GM23338 (cell line): ENCODE results near the gene PISD. TPM values are rescaled to one million over a fixed set of nuclear protein-coding genes. Genes with fewer than 3 reads are reported as not detected.

ENCODE experiments used
- ATAC-seq: fragments of 200-7000 bp; cut with Tn5 transposase; 3 replicates; pipeline ENCODE4 v1.9.1; 2020
- DNase-seq: peaks from one replicate; pipeline ENCODE4 v3.0.0-alpha.2; 2015; ENCODE audit warnings: low spot score
- H2AFZ ChIP-seq: fragments of 200-600 bp; sonication (generic); 2 replicates; pipeline ENCODE4 v1.8.0; 2016; ENCODE audit warnings: antibody characterized with exemption, mild to moderate bottlenecking, moderate library complexity
- H3F3A ChIP-seq: fragments of 200-600 bp; sonication (generic); replicated peaks from 2 replicates; pipeline ENCODE4 v1.8.0; 2017; ENCODE audit warnings: antibody characterized with exemption, mixed run types, low read depth
- H3K27ac ChIP-seq: fragments of 200-600 bp; sonication (generic); 2 replicates; pipeline ENCODE4 v1.6.1; 2016; ENCODE audit warnings: low read depth
- H3K27me3 ChIP-seq: fragments of 200-600 bp; sonication (generic); 2 replicates; pipeline ENCODE4 v1.8.0; 2016; ENCODE audit warnings: mild to moderate bottlenecking, mixed run types, moderate library complexity; ENCODE audit not compliant: insufficient read depth
- H3K36me3 ChIP-seq: fragments of 200-600 bp; sonication (generic); 2 replicates; pipeline ENCODE4 v1.8.0; 2016; ENCODE audit warnings: mild to moderate bottlenecking; ENCODE audit not compliant: insufficient read depth
- H3K4me1 ChIP-seq: fragments of 200-600 bp; sonication (generic); 2 replicates; pipeline ENCODE4 v1.8.0; 2016; ENCODE audit warnings: mild to moderate bottlenecking, moderate library complexity; ENCODE audit not compliant: insufficient read depth
- H3K4me2 ChIP-seq: fragments of 200-600 bp; sonication (generic); 2 replicates; pipeline ENCODE4 v1.7.1; 2017; ENCODE audit warnings: mixed run types
- H3K4me3 ChIP-seq: fragments of 200-600 bp; sonication (generic); 2 replicates; pipeline ENCODE4 v1.6.1; 2016; ENCODE audit warnings: mixed run types
- H3K79me2 ChIP-seq: fragments of 200-600 bp; sonication (generic); replicated peaks from 2 replicates; pipeline ENCODE4 v1.8.0; 2017; ENCODE audit warnings: mild to moderate bottlenecking; ENCODE audit not compliant: insufficient read depth
- H3K9me2 ChIP-seq: fragments of 200-600 bp; sonication (generic); 2 replicates; pipeline ENCODE4 v1.8.0; 2017; ENCODE audit not compliant: insufficient read depth
- H4K20me1 ChIP-seq: fragments of 200-600 bp; sonication (generic); replicated peaks from 2 replicates; pipeline ENCODE4 v1.8.0; 2017; ENCODE audit warnings: mild to moderate bottlenecking; ENCODE audit not compliant: insufficient read depth
- H3K27ac Mint-ChIP-seq: 2 replicates; pipeline ENCODE4 v1.8.0; 2020; ENCODE audit warnings: inconsistent platforms, mild to moderate bottlenecking, moderate library complexity, mixed read lengths
- H3K27me3 Mint-ChIP-seq: 3 replicates; pipeline ENCODE4 v1.8.0; 2022; ENCODE audit warnings: low read depth, mild to moderate bottlenecking, moderate library complexity, mixed read lengths, inconsistent platforms; ENCODE audit not compliant: insufficient read depth, poor library complexity
- H3K36me3 Mint-ChIP-seq: 3 replicates; pipeline ENCODE4 v1.8.0; 2021; ENCODE audit warnings: low read depth, mild to moderate bottlenecking, inconsistent platforms, moderate library complexity, mixed read lengths
- H3K4me1 Mint-ChIP-seq: 3 replicates; pipeline ENCODE4 v1.8.0; 2020; ENCODE audit warnings: mild to moderate bottlenecking, inconsistent platforms, mixed read lengths
- H3K4me3 Mint-ChIP-seq: 3 replicates; pipeline ENCODE4 v1.8.0; 2021; ENCODE audit warnings: moderate library complexity, mild to moderate bottlenecking, inconsistent platforms, mixed read lengths
- H3K9me3 Mint-ChIP-seq: 3 replicates; pipeline ENCODE4 v1.8.0; 2020; ENCODE audit warnings: moderate library complexity, mild to moderate bottlenecking, inconsistent platforms, mixed read lengths
- CREB1 ChIP-seq: fragments of 250-450 bp; sonication (Bioruptor Pico); IDR thresholded peaks from 2 replicates; pipeline ENCODE4 v1.5.0; 2020; ENCODE audit warnings: low read depth, mild to moderate bottlenecking, moderate library complexity
- ETS1 ChIP-seq: IDR thresholded peaks from 2 replicates; pipeline ENCODE4 v1.6.1; 2016; ENCODE audit warnings: antibody characterized with exemption
- EZH2 ChIP-seq: fragments of 200-600 bp; sonication (generic); IDR thresholded peaks from one replicate; pipeline ENCODE4 v1.8.0; 2017; ENCODE audit warnings: antibody characterized with exemption, mild to moderate bottlenecking, low read depth; ENCODE audit not compliant: unreplicated experiment
- NANOG ChIP-seq: IDR thresholded peaks from 2 replicates; pipeline ENCODE4 v1.6.1; 2016; ENCODE audit warnings: antibody characterized with exemption, borderline replicate concordance
- POLR2AphosphoS5 ChIP-seq: IDR thresholded peaks from 2 replicates; pipeline ENCODE4 v1.6.1; 2016; ENCODE audit warnings: antibody characterized with exemption, low read depth
- ZNF331 ChIP-seq: fragments of 250-450 bp; sonication (Bioruptor Pico); IDR thresholded peaks from 2 replicates; pipeline ENCODE4 v1.5.0; 2020; ENCODE audit warnings: low read depth, mild to moderate bottlenecking, moderate library complexity
- ZNF462 ChIP-seq: fragments of 250-450 bp; sonication (Bioruptor Pico); IDR thresholded peaks from 2 replicates; pipeline ENCODE4 v1.5.0; 2020; ENCODE audit warnings: mild to moderate bottlenecking, moderate library complexity
- polyA plus RNA-seq: library from polyadenylated mRNA; unstranded; fragments of >200 nt; fragmentation: Nextera tagmentation; extraction: Ambion mirVana; gene quantifications from 2 replicates; pipeline ENCODE4 v1.2.1, GENCODE V29; 2016
- total RNA-seq: library from RNA; depleted of rRNA; stranded (reverse); fragments of >200 nt; shearing (Covaris generic); gene quantifications from 2 replicates; pipeline ENCODE4 v1.2.3, GENCODE V29; 2014
- TF ChIP-seq, protein P1 (sequence below): IDR thresholded peaks from one replicate; pipeline ENCODE4 v1.6.1; 2018; ENCODE audit warnings: antibody characterized with exemption; ENCODE audit not compliant: unreplicated experiment

PISD gene
- total and polyA plus RNA-seq, 2 experiments from 2014 or later, result 43.1 to 54.5 TPM

DNA sequence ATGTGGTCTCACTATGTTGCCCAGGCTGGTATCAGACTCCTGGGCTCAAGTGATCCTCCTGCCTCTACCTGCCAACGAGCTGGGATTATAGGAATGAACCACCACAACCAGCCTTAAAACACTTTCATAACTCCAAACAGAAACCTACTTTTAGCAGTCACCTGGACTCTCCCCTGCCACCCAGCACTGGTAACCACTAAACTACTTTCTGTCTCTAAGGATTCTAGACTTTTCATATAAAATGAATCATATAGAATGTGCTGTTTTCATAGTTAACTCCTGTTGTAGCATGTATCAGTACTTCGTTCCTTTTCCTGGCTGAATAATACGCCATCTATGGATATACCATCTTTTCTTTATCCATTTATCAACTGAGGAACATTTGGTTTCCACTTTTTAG is 29.4 kb upstream of the PISD start:
- no peak overlapping the region for H3K4me3 Mint-ChIP-seq
- DNase-seq (no peak), ATAC-seq (no peak)
- Histone ChIP-seq H3K79me2 (no peaks in the 10 kb centered on the region), H4K20me1 (peaks cover 5% of the 10 kb centered on the region; the same call in 1 of the 2 replicates), H3K27ac (no peak overlapping the region), H3K9me2 (no peaks in the 10 kb centered on the region), H3K36me3 (peaks cover 48% of the 10 kb centered on the region), H3K4me3 (no peak overlapping the region), H3K27me3 (no peaks in the 10 kb centered on the region), H3F3A (no peaks in the 10 kb centered on the region), H2AFZ (no peak overlapping the region), H3K4me2 (no peak overlapping the region), H3K4me1 (no peaks in the 10 kb centered on the region)
- no peak overlapping the region for H3K27ac Mint-ChIP-seq
- TF ChIP-seq ZNF331, result no peak
- no peaks in the 10 kb centered on the region for H3K9me3 Mint-ChIP-seq
- peaks cover 77% of the 10 kb centered on the region for H3K36me3 Mint-ChIP-seq
- H3K27me3 Mint-ChIP-seq, result peaks cover 3% of the 10 kb centered on the region
- no peaks in the 10 kb centered on the region for H3K4me1 Mint-ChIP-seq

- no peak overlapping the region for H3K4me2 ChIP-seq
- Mint-ChIP-seq H3K4me1 (no peaks in the 10 kb centered on the region), H3K36me3 (peaks cover 37% of the 10 kb centered on the region), H3K9me3 (no peaks in the 10 kb centered on the region), H3K4me3 (no peak overlapping the region), H3K27ac (no peak overlapping the region), H3K27me3 (peaks cover 2% of the 10 kb centered on the region)
- no peaks in the 10 kb centered on the region for H3K4me1 ChIP-seq
- H4K20me1 ChIP-seq, result no peaks in the 10 kb centered on the region
- H2AFZ ChIP-seq, result no peak overlapping the region
- no peaks in the 10 kb centered on the region for H3F3A ChIP-seq
- no peak for DNase-seq
- ATAC-seq, result no peak
- H3K36me3 ChIP-seq, result peaks cover 17% of the 10 kb centered on the region
- no peaks in the 10 kb centered on the region for H3K9me2 ChIP-seq
- no peaks in the 10 kb centered on the region for H3K79me2 ChIP-seq
- no peak overlapping the region for H3K4me3 ChIP-seq
- no peaks in the 10 kb centered on the region for H3K27me3 ChIP-seq
- H3K27ac ChIP-seq, result no peak overlapping the region
- TF ChIP-seq, protein P1, sequence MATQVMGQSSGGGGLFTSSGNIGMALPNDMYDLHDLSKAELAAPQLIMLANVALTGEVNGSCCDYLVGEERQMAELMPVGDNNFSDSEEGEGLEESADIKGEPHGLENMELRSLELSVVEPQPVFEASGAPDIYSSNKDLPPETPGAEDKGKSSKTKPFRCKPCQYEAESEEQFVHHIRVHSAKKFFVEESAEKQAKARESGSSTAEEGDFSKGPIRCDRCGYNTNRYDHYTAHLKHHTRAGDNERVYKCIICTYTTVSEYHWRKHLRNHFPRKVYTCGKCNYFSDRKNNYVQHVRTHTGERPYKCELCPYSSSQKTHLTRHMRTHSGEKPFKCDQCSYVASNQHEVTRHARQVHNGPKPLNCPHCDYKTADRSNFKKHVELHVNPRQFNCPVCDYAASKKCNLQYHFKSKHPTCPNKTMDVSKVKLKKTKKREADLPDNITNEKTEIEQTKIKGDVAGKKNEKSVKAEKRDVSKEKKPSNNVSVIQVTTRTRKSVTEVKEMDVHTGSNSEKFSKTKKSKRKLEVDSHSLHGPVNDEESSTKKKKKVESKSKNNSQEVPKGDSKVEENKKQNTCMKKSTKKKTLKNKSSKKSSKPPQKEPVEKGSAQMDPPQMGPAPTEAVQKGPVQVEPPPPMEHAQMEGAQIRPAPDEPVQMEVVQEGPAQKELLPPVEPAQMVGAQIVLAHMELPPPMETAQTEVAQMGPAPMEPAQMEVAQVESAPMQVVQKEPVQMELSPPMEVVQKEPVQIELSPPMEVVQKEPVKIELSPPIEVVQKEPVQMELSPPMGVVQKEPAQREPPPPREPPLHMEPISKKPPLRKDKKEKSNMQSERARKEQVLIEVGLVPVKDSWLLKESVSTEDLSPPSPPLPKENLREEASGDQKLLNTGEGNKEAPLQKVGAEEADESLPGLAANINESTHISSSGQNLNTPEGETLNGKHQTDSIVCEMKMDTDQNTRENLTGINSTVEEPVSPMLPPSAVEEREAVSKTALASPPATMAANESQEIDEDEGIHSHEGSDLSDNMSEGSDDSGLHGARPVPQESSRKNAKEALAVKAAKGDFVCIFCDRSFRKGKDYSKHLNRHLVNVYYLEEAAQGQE, result no peak
- no peak for TF ChIP-seq ETS1
- TF ChIP-seq CREB1 (CRISPR knock-in tag), result no peak
- no peak for TF ChIP-seq EZH2
- TF ChIP-seq NANOG, result no peak
- TF ChIP-seq ZNF331, result no peak
- no peak for TF ChIP-seq POLR2AphosphoS5
- TF ChIP-seq ZNF462 (CRISPR knock-in tag), result no peak
These were observed 21.4 kb upstream of the PISD start for GRCh38 chr22:31683181-31684105.
